K562 (cell line): ENCODE measurements around the gene SERPINF2. TPM values are rescaled to one million over a fixed set of nuclear protein-coding genes. Genes with fewer than 3 reads are reported as not detected.

ENCODE experiments used
- C11orf30 ChIP-seq: fragments of 450-650 bp; IDR thresholded peaks from 2 replicates; pipeline ENCODE4 v1.6.1; 2016; ENCODE audit warnings: low read depth, mild to moderate bottlenecking
- CXXC5 ChIP-seq: fragments of 250-450 bp; sonication (Bioruptor Pico); IDR thresholded peaks from 2 replicates; pipeline ENCODE4 v1.8.0; 2022; ENCODE audit warnings: inconsistent platforms, mild to moderate bottlenecking, moderate library complexity
- HMG20B ChIP-seq: fragments of 250-450 bp; sonication (Bioruptor Pico); IDR thresholded peaks from 2 replicates; pipeline ENCODE4 v1.5.0; 2021; ENCODE audit warnings: mild to moderate bottlenecking
- KDM1A ChIP-seq, 2 experiments: fragments of 450-650 bp; IDR thresholded peaks; 2 replicates each; pipeline ENCODE4 v1.6.1; 2016; ENCODE audit warnings: mild to moderate bottlenecking in 2 of 2
- MTA3 ChIP-seq: fragments of 450-650 bp; formaldehyde crosslinking; IDR thresholded peaks from 2 replicates; pipeline ENCODE4 v1.6.1; 2017; ENCODE audit warnings: mild to moderate bottlenecking, borderline replicate concordance
- NKRF ChIP-seq: fragments of 450-650 bp; IDR thresholded peaks from 2 replicates; pipeline ENCODE4 v1.6.1; 2016; ENCODE audit warnings: borderline replicate concordance
- PBX2 ChIP-seq, 2 experiments: IDR thresholded peaks in 1 of 2; conservative IDR thresholded peaks in 1 of 2; 2 replicates each; pipeline ENCODE4 v1.6.1; 2016; ENCODE audit warnings: low read depth in 2 of 2, mild to moderate bottlenecking in 1 of 2, missing compliant biosample characterization in 1 of 2, missing genetic modification characterization in 1 of 2, moderate library complexity in 1 of 2
- POLR2G ChIP-seq: fragments of 200-400 bp; formaldehyde crosslinking; IDR thresholded peaks from 2 replicates; pipeline ENCODE4 v1.6.1; 2017; ENCODE audit warnings: low read depth, mild to moderate bottlenecking, antibody characterized with exemption, low read length, moderate library complexity
- TAF7 ChIP-seq: fragments of 450-650 bp; IDR thresholded peaks from 2 replicates; pipeline ENCODE4 v1.6.1; 2016; ENCODE audit warnings: missing genetic modification characterization, missing compliant biosample characterization
- TEAD1 ChIP-seq, 2 experiments: fragments of 450-650 bp in 1 of 2; sonication (generic) in 1 of 2; formaldehyde crosslinking; IDR thresholded peaks; 2 replicates each; pipeline versions ENCODE4 v1.4.0 to v1.8.0; 2020 to 2022; ENCODE audit warnings: mild to moderate bottlenecking in 2 of 2, missing genetic modification reagents in 1 of 2
- TFE3 ChIP-seq: fragments of 450-650 bp; formaldehyde crosslinking; IDR thresholded peaks from 2 replicates; pipeline ENCODE4 v1.4.0; 2020; ENCODE audit warnings: mild to moderate bottlenecking, mixed read lengths
- ZFP36 ChIP-seq: fragments of 150-350 bp; IDR thresholded peaks from 2 replicates; pipeline ENCODE4 v1.6.1; 2018; ENCODE audit warnings: low read length, low read depth; ENCODE audit not compliant: partially characterized antibody
- ZNF143 ChIP-seq: sonication (generic); formaldehyde crosslinking; IDR thresholded peaks from 2 replicates; pipeline ENCODE4 v1.9.0; 2022; ENCODE audit warnings: mild to moderate bottlenecking, missing genetic modification reagents
- ZNF639 ChIP-seq, 2 experiments: fragments of 200-800 bp in 1 of 2; sonication (Bioruptor generic) in 1 of 2; sonication (generic) in 1 of 2; formaldehyde crosslinking in 1 of 2; IDR thresholded peaks in 1 of 2; conservative IDR thresholded peaks in 1 of 2; 2 replicates each; pipeline versions ENCODE4 v1.5.0 to v1.6.1; 2016 to 2020; ENCODE audit warnings: missing compliant biosample characterization in 1 of 2, missing genetic modification characterization in 1 of 2, missing genetic modification reagents in 1 of 2
- polyA plus RNA-seq, 8 experiments: library from polyadenylated mRNA; depleted of rRNA in 4 of 8; stranded (reverse) in 5 of 8; unstranded in 3 of 8; fragments of >200 nt; fragmentation: Nextera tagmentation in 2 of 8; fragmentation: Illumina TruSeq in 1 of 8; extraction: Ambion mirVana in 2 of 8; extraction: Trizol in 1 of 8; gene quantifications; 2 replicates each; pipeline versions ENCODE4 v1.2.1 to v1.2.3, GENCODE V29; 2011 to 2014; ENCODE audit warnings: inconsistent platforms in 1 of 8, missing spikeins in 1 of 8
- total RNA-seq, 7 experiments: library from RNA; depleted of rRNA in 6 of 7; stranded (reverse); fragments of >200 nt in 6 of 7; fragmentation: Illumina TruSeq in 2 of 7; extraction: Trizol in 2 of 7; gene quantifications; 2 replicates each; pipeline versions ENCODE4 v1.2.1 to v1.2.3, GENCODE V29; 2011 to 2021; ENCODE audit warnings: low replicate concordance in 1 of 7

SERPINF2 gene
- total and polyA plus RNA-seq, 9 of the 15 experiments (the other 6 are each of a cell fraction or from before 2014, with no cell fraction given): 0.22 TPM; not detected in 8

DNA sequence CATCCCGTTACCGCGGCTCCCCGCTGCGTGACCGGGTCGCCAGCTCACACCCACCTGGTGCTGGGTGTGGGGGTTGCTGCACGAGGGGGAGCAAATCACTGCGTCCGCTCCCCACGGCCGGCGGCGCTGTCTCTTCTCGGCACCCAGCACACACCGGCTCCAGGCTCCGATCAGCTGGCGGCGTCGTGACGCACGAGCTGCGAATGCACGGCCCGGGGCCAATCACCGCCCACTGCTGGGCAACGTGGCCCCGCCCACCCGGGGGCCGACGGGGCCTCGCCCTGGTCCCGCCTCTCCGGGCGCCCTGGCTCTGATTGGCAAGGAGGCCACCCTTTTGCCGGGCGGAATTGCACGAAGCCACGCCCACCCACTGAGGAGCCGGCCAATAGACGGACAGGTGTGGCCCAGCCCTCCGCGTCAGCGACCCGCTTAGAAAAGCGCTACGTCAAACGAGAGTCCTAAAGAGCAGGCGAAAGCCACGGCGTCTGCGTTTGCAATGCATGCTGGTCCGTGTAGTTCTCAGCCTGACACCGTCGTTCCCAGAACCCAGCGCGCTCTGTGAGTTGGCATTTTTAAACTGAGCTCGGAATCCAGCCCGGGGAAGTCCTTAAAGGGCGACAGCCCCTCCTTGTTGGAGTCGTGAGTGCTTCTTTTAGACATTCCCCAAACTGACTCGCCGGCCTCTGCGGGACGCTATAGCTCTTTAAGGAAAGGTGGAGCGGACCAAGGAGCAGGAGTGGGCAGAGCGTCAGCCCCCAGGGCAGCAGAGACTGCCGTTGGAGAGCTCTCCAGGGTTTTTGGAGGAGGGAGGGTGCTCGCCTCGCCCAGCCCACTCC, 26.4 kb upstream of the SERPINF2 start (continued):
- TF ChIP-seq TEAD1 (CRISPR knock-in tag; IDR thresholded peaks at IDR 0.05) (peak in 1 of 2 experiments; percentile 43; a peak in 1 of 4 replicates), HMG20B (CRISPR knock-in tag) (no peak), ZFP36 (no peak), NKRF (peak; percentile 94), TAF7 (tag) (peak; percentile 77), MTA3 (peak; percentile 56; the same call in 1 of the 2 replicates), PBX2 (CRISPR knock-in tag; IDR thresholded peaks at IDR 0.05; ENCODE audit: low read depth) (peak; percentile 63), PBX2 (tag; conservative IDR thresholded peaks at IDR 0.05; ENCODE audit: low read depth) (peak; percentile 92), KDM1A (IDR thresholded peaks at IDR 0.05) (0 out of 4 replicates have a peak, but pooled peaks of 1 of the 2 experiments have one; percentile 32), TFE3 (CRISPR knock-in tag) (no peak), ZNF143 (peak; percentile 92), C11orf30 (peak; percentile 94), CXXC5 (CRISPR knock-in tag) (peak; percentile 90), POLR2G (peak; percentile 98), ZNF639 (CRISPR knock-in tag; conservative IDR thresholded peaks at IDR 0.05 in 1 of 2, IDR thresholded peaks at IDR 0.05 in 1 of 2) (0 out of 4 replicates have a peak, but pooled peaks of 1 of the 2 experiments have one; percentile 45)
